Left cardiac atrium (tissue), 4 donors: ENCODE results near the gene SLC22A23. TPM values are rescaled to one million over a fixed set of nuclear protein-coding genes. Genes with fewer than 3 reads are reported as not detected.
A peak's percentile ranks its signal among the peaks of the same experiment; 100 is the strongest.

Source experiments
- ATAC-seq, 2 donors: fragments of 200-7000 bp; cut with Tn5 transposase; one replicate each; pipeline ENCODE4 v1.9.1; 2020; ENCODE audit warnings: mild to moderate bottlenecking in 2 of 2, moderate library complexity in 2 of 2
- DNase-seq: peaks from one replicate; pipeline ENCODE4 v3.0.0-alpha.2; 2020
- intact Hi-C, 2 donors: fragments of 100-400 bp; cut with DNase I; formaldehyde crosslinking; loops; one replicate each; pipeline versions ENCODE4 v1.14.1 to v1.15.1; 2022 to 2023
- total RNA-seq, 2 donors: library from RNA; stranded (reverse); fragmentation: NEBNext Ultra II Directional; extraction: Animal tissue kit (Norgen Biotek cat#: 25700); gene quantifications; one replicate each; pipeline ENCODE4 v1.2.1, GENCODE V29; 2021
- donor health status: DM: no; HTN: yes; CAD: no.
- donor health status: DM: no; HTN: yes; CAD: no; lungs with severe emphysema.
- donor health status: DM: yes; HTN: yes; CAD: no.
- donor health status: Dilated cardiomyopathy.

The SLC22A23 gene
- total RNA-seq, 2 donors from 2014 or later: 4.3 to 5.5 TPM

DNA sequence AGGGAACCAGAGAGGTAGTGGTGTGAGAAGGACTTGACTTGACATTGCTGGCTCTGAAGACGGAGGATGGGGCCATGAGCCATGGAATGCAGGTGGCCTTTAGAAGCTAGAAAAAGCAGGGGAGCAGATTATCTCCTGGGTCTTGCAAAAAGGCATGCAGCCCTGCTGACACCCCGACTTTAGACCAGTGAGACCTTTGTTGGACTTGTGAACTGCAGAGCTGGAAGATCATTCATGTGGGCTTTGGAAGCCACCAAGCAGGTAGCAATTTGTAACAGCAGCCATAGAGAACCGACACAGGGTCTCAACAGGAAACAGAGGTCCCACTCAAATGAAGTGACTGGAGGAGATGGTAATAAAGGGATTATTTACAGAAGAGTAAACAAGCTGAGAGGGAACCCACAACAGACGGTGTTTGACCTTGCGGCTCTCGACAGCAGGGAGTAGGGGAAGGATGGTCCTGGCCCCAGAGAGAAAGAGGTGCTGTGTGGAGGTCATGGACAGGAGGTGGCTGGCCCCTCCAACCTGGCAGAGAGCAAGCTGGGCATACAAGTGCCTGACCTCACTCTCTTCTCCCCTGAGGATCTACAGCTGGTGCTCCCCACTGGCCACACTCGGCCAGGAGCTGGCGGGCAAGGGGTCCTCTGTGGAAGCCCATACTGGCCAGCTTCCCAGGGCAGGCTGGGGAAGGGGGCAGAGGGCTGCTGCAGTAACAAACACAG, 43.9 kb downstream of the SLC22A23 start:
- ATAC-seq: no peak
- intact Hi-C loops: loop anchor here (5.0 to 10.0 kb wide), 2 partner anchors 319 to 572 kb away; no protein-coding TSS in a partner anchor
- DNase-seq: no peak

GRCh38 chr6:3411967-3412778, 44.7 kb downstream of the SLC22A23 start:
- DNase-seq (no peak), ATAC-seq (no peak)
- intact Hi-C loops: loop anchor here (5.0 to 10.0 kb wide), 2 partner anchors 320 to 573 kb away; no protein-coding TSS in a partner anchor

DNA sequence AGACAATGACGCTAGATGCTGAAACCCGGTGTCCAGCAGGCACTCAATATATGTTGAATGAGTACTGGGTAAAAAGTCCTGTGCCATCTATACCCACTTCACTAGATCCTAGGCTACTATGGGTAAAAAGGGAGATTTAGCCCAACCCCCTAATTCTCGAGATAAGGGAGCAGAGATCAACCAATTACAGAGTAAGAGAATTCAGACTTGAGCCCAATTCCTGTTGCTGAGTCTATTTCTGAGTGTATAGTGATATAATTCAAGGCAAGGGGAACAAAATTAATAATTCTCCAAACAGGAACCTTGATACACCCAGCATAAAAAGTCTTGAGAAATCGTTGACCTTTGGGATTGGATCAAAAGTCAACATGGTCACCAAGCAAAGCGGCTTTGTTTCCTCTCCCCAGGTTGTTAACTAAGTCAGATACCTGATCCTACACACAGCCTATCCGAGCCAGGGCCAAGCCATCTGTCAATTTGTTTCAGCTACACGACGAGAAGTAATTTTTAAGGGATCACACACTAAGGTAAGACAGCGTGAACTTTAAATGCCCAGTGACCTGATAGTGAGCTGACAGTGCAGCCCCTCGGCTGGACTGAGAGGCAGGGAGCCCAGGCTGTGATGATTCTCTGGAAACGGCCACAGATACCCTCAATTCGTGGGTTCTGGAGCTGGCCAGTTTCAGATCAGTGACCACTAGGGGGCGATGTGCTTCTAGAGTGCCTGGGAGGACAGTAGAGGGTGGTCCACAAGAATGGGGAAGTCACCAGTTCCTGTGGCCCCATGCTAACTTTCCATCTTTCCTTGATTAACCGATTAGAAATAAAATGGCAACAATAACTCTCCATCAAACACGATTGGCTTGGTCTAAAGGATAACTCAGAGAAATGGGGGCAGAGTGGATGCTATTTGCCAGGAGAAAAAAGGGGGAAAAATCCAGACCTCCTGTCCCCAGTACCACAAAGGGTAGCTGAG, 46.2 kb downstream of the SLC22A23 start:
- intact Hi-C loops: loop anchor here (5.0 to 10.0 kb wide), 2 partner anchors 322 to 574 kb away; no protein-coding TSS in a partner anchor
- ATAC-seq (peak in 1 of 2 donors; percentile 55), DNase-seq (peak; percentile 60)

DNA sequence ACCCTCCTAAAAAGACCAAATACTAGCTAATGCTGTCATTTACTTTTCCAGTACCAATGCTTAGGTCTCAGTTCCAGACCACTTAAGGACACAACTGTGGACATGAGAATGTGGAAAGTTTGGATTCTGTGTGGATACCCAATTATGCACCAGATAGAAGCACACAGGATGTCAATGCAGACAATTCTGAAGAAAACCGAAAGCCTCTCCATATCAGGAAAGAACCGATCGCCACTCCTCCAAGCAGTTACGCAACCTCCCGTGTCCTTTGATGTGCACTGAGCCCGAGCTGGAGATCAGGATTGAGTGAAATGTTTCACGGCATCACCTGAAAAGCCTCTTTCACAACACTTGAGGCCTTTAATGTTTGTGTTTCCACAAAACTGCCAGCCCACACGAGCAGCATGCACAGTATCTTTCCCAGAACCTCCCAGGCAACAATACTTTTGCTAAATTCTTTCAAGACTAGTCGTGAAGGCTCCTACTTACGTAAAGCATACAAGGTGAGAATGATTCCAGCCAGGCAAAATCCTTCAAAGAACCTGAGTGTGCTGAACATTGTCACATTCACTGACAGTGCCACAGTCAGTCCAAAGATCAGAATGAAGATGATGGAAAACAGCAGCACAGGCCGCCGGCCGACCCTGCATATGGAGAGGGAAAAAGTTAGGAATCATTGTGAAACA, 47.0 kb downstream of the SLC22A23 start:
- DNase-seq (no peak), ATAC-seq (peak in 1 of 2 donors; percentile 45)
- intact Hi-C loops: loop anchor here (5.0 to 10.0 kb wide), 2 partner anchors 322 to 575 kb away; no protein-coding TSS in a partner anchor

DNA sequence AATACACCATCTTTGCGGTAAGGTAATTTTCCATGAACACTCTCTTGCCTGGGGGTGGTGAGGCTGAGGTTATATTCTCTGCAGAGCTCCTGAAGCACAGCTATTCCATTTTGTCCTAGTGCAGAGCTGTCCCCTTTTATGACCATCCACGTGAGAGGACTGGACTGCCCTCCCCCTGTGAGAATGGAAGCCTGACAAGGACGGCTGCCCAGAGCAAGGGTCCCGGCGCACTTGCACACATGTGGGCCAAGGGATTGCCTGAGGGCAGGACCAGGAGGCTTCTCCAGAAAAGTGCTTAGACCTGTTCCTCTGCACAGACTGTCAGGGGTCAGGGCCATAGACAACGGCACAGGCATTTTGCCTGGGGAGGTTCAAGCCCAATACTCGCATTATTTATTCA, 48.2 kb downstream of the SLC22A23 start:
- no peak for ATAC-seq
- intact Hi-C loops: no loop called here
- DNase-seq: no peak

DNA sequence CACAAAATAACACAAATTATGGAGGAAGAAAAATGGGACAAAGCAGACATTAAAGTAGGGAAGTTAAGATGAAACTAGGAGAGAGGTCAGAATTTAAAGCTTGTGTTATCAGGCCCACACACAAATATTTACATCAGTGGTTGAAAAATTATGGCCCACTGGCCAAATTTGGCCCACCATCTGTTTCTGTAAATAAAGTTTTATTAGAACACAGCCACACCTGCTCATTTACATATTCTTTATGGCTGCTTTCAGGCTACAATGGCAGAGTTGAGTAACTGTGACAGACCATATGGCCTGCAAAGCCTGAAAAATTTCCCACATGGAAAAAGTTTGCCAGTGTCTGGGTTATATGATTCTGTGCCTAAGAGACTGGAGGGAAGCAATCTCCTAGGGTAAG, 49.0 kb downstream of the SLC22A23 start:
- DNase-seq (no peak), ATAC-seq (no peak)
- intact Hi-C loops: no loop called here

DNA sequence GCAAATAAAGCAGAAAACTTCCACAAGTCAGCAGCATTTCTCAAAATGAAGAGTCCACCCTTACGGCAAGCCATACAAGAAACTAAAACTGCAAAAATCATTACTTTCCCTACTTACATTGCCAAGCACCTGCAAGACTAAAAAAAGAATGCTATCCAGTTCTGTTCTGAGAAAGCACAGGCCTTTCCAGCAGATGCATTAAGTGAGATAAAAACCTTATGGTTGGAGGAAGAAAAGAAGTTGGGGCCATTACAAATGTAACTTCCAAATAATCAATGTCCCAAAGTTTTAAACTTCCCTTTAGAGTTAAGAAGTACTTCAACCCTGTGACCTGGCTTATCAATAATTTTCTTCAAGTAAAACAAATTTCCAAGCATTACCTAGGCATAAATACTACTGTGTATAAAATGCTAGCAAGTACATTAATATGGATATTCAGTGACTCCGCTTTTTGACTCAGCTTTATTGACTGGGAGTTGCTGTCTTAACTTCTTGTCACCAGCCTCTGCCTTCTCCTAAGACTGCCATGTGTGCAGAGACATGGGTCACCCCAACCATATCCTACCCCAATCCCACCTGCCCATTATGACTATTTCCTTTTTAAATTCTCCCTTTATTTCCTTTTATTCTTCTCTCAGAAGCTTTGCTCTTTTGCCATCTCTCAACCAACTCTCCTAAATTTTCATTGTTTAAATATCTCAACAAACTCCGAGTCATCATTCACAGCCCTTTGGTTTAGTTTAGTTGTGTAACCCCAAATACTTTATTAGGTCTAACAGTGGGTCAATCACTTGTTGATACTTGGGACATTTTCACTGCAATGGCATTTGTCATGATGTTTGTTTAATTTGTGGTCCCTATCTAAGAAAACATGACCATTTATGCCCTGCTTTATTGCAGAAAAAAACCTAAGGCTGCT, 49.7 kb downstream of the SLC22A23 start:
- intact Hi-C loops: no loop called here
- ATAC-seq (no peak), DNase-seq (no peak)

DNA sequence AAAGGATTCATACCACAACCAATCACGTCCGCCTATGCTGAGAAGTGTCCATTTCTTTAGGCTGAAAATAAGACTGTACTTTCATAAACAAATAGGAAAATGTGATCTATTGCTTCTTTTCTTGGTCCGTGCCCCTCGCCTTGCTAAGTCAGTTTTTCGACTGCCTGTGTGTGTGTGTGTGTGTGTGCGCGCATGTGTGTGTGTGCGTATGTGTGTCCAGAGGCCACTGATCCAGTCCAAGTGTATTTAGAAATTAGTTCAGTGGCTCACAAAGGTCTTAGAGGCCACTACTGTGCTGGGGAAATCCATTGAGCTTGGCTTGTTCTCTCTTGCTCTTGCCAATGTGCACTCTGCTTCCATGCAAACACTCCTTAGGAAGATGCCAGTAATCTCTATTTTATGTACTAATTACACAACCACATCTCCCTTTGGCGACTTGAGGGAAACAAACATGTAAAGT, 50.5 kb downstream of the SLC22A23 start:
- ATAC-seq (peak in 1 of 2 donors; percentile 79), DNase-seq (no peak)
- intact Hi-C loops: no loop called here

DNA sequence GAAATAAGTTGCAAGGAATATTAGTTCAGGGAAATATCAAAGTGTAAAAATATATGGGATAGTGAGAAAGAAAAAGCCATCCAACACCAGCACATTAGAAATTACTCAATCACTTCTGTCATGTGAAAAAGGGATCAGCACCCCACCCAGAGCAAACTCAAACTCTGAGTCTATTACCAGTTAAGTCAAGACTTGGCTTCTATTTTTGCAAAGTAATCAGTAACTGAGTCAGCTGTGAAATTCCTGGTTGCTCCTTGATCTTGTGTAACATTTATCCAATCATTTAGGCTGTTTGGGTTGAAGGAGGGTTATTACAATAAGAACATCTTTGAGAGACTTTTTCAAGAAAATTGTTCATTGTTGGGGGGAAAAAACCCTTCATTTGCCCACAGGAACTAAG, 51.2 kb downstream of the SLC22A23 start:
- DNase-seq (no peak), ATAC-seq (peak; percentile 81)
- intact Hi-C loops: no loop called here

DNA sequence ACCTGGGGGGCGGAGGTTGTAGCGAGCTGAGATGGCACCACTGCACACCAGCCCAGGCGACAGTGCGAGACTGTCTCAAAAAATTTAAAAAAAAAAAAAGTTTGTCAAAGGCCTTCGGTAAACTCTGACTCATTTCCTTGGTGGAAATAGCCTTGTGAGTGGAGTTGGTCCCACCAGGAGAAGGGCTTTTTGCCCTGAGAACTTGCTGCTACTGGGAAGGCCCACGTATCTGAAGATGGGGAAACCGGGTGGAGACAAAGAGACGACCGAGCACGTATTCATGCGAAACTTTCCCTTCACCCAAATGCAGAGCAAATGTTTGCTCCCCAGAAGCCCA, 51.7 kb downstream of the SLC22A23 start:
- DNase-seq (no peak), ATAC-seq (no peak)
- intact Hi-C loops: no loop called here

DNA sequence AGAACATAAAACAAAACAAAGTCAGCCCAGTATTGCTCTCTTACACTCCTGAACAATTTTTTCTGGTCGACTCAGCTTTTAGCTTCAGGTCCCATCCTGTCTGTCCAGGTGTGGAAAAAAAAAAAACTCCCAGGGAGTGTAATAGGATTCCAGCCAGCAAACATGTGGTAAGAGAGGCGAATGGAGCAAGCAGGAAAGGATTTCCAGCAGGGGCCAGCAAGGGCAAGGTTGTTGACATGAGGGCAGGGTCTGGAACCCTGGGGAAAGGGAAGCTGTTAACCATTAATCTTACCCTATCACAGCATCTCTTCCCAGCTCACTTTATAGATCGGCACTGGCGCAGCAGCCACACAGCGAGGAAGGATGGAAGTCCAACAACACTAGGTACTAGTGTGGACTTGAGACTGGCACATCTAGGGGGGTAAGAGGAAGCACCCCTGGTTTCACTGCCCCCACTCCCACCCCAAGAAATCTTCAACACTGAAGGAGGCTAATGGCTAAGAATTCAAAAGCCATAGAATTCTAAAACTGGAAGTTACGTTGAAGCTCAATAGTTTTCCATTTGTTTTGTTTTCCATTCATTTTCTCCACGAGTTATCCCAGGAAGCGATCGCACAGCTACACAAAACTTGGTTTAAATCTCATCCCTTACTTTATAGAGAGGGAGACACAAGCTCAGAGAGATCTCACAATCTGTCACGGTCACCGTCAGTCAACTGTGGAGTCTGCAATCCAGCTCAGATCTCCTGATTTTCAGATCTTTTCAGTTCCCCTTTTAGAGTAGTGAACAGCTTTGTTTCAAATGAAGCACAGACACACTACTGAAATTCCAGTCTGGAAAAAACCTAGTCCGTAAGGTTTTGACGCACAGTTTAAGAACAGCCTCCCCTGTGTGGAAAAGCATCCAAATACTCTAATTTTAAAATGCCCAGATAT, 53.3 kb downstream of the SLC22A23 start:
- ATAC-seq: peak in 1 of 2 donors; percentile 35
- DNase-seq: no peak
- intact Hi-C loops: no loop called here

GRCh38 chr6:3402310-3403237, 54.3 kb downstream of the SLC22A23 start:
- DNase-seq (no peak), ATAC-seq (no peak)
- intact Hi-C loops: no loop called here

DNA sequence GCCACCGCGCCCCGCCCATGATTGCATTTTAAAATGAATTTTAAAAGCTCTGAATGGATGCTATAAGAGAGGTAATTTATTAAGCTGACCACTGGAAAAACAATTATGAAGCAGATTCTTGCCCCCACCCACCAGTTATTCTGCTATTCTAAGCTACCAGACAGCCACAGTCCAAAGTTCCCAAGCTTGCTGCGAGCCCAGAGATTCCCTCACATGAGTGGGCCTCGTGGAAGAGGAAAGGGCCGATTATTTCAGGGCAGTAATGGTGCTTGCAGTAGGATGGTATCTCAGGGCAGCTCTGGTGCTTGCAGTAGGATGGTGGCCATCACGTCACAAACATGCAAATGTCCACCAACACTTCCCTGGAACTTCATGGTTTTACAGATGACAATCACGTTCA, 56.7 kb downstream of the SLC22A23 start:
- ATAC-seq (no peak), DNase-seq (no peak)
- intact Hi-C loops: no loop called here

- intact Hi-C loops: no loop called here
- DNase-seq (no peak), ATAC-seq (no peak)
Observed at GRCh38 chr6:3398755-3399696, 57.8 kb downstream of the SLC22A23 start.
